ENCODE results near the gene PSD4.

The PSD4 gene
- long read RNA-seq, full-length matches to known transcripts: 21 of 54 reads
- long read RNA-seq, partial matches to known transcripts: 12 of 54 reads
- long read RNA-seq, other reads (novel, unspliced or antisense): 21 of 54 reads

DNA sequence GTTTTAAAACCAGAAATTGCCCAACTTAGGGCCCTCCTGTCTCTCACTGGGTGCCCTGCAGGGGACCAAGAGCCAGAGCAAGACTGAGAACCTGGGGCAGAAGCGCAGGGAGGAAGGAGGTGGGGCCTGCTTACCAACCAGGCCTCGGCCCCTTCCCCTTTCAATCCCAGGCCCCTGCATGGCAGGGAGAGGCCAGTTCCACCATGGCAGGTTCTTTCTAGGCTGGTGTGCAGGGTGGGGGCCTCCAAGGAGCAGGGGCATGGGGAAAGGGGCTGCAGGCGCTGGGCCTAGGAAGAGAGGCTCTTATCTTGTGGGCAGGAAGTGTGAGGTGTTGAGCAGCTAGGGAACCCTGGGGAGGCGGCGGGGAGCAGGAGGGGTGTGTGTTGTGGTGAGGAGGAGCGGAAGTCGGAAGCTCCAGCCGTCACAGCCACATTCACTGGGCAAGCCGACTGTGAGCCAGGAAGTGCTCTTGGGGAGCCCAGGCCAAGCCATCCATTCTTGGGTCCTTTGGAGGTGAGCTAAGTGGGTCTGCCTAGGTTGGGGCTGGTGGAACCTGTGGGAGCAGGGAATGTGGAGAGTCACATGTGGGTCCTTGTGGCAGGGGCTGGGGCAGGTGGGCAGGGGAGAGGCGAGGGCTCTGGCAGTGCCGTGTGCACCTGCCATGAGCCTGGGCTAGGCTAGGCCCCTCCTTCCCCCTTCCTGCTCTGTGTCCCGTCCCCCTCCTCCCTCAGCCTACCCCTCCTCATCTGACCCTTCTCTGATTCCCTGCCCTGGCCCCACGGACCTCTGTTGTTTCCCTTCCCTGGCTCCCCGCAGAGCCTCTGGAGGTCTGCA is at the start of gene PSD4:
Gene PSD4 (plus strand): TSS at position 430 of the 834 bp plus-strand sequence. CDS start 8,486 bp downstream, outside the sequence.
- peak; percentile 83 to 97 for DNase-seq (ENCODE audit: low read depth in 1 of 2, low spot score in 1 of 2)
- peak within 1 kb of the TSS; percentile 88 for H3K27ac ChIP-seq (replicated peaks)
- no peaks in the 10 kb centered on the region for H3K27me3 ChIP-seq (ENCODE audit: insufficient read depth, poor library complexity, severe bottlenecking)
- TF ChIP-seq, protein P1, sequence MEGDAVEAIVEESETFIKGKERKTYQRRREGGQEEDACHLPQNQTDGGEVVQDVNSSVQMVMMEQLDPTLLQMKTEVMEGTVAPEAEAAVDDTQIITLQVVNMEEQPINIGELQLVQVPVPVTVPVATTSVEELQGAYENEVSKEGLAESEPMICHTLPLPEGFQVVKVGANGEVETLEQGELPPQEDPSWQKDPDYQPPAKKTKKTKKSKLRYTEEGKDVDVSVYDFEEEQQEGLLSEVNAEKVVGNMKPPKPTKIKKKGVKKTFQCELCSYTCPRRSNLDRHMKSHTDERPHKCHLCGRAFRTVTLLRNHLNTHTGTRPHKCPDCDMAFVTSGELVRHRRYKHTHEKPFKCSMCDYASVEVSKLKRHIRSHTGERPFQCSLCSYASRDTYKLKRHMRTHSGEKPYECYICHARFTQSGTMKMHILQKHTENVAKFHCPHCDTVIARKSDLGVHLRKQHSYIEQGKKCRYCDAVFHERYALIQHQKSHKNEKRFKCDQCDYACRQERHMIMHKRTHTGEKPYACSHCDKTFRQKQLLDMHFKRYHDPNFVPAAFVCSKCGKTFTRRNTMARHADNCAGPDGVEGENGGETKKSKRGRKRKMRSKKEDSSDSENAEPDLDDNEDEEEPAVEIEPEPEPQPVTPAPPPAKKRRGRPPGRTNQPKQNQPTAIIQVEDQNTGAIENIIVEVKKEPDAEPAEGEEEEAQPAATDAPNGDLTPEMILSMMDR (IDR thresholded peaks at IDR 0.05; ENCODE audit: insufficient read depth, low read length): no peak
- TF ChIP-seq POLR2AphosphoS5 (IDR thresholded peaks at IDR 0.05; ENCODE audit: low read depth): peak; percentile 91
- peak; percentile 58 for TF ChIP-seq GABPA (IDR thresholded peaks at IDR 0.05; ENCODE audit: low read depth)
- TF ChIP-seq SPI1 (IDR thresholded peaks at IDR 0.05; ENCODE audit: borderline replicate concordance, low read depth): peak; percentile 77
- TF ChIP-seq, protein P2, sequence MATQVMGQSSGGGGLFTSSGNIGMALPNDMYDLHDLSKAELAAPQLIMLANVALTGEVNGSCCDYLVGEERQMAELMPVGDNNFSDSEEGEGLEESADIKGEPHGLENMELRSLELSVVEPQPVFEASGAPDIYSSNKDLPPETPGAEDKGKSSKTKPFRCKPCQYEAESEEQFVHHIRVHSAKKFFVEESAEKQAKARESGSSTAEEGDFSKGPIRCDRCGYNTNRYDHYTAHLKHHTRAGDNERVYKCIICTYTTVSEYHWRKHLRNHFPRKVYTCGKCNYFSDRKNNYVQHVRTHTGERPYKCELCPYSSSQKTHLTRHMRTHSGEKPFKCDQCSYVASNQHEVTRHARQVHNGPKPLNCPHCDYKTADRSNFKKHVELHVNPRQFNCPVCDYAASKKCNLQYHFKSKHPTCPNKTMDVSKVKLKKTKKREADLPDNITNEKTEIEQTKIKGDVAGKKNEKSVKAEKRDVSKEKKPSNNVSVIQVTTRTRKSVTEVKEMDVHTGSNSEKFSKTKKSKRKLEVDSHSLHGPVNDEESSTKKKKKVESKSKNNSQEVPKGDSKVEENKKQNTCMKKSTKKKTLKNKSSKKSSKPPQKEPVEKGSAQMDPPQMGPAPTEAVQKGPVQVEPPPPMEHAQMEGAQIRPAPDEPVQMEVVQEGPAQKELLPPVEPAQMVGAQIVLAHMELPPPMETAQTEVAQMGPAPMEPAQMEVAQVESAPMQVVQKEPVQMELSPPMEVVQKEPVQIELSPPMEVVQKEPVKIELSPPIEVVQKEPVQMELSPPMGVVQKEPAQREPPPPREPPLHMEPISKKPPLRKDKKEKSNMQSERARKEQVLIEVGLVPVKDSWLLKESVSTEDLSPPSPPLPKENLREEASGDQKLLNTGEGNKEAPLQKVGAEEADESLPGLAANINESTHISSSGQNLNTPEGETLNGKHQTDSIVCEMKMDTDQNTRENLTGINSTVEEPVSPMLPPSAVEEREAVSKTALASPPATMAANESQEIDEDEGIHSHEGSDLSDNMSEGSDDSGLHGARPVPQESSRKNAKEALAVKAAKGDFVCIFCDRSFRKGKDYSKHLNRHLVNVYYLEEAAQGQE (IDR thresholded peaks at IDR 0.05; ENCODE audit: insufficient replicate concordance, low read depth): peak; percentile 11
- peak within 1 kb of the TSS; percentile 85 for H3K4me3 ChIP-seq (replicated peaks; ENCODE audit: insufficient read depth, low read length)

DNA sequence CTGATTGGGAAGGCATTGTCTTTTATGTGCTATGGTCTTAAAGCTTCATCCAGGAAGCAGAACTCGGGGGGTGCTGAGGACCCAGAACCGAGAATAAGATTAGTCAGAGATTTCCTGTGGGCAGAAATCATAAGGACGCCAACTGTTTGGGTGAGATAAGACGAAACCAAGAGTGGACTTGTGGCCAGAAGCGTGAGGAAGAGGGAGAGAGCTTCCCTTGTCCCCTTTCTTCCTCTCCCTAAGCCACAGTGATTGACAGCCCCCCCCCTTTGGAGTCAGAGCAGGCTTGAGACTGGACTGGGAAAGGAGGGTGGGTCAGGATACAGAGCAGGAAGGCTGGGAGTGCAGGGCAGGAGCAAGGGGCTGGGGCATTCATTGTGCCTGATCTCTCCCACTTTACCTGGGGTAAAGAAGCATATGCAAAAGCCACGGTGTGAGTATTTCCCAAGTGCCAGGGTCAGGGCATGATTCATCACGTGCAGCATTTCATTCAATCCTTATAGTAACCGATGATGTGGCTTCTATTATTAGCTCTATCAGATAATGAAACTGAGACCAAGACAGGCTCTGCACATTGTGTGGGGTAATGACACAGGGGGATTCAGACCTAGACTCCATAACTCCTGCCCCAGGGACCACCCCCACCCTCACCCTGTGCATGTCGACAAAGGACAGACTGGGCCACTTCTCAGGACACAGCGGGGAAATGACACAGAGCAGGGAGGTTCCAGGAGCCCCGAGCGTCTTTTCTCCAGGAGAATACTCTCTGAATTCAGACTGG is 49.4 kb upstream of the PSD4 start:
- H3K4me3 ChIP-seq (replicated peaks; ENCODE audit: insufficient read depth, low read length): no peak overlapping the region
- no peaks in the 10 kb centered on the region for H3K27me3 ChIP-seq (ENCODE audit: insufficient read depth, poor library complexity, severe bottlenecking)
- peak in 1 of 2 experiments; percentile 58 for DNase-seq (ENCODE audit: low read depth in 1 of 2, low spot score in 1 of 2)
- H3K27ac ChIP-seq (replicated peaks): no peak overlapping the region
- TF ChIP-seq, protein P2 (IDR thresholded peaks at IDR 0.05; ENCODE audit: insufficient replicate concordance, low read depth): no peak
- TF ChIP-seq GABPA (IDR thresholded peaks at IDR 0.05; ENCODE audit: low read depth) (no peak), SPI1 (IDR thresholded peaks at IDR 0.05; ENCODE audit: borderline replicate concordance, low read depth) (no peak), POLR2AphosphoS5 (IDR thresholded peaks at IDR 0.05; ENCODE audit: low read depth) (no peak)
- TF ChIP-seq, protein P1 (IDR thresholded peaks at IDR 0.05; ENCODE audit: insufficient read depth, low read length): no peak

DNA sequence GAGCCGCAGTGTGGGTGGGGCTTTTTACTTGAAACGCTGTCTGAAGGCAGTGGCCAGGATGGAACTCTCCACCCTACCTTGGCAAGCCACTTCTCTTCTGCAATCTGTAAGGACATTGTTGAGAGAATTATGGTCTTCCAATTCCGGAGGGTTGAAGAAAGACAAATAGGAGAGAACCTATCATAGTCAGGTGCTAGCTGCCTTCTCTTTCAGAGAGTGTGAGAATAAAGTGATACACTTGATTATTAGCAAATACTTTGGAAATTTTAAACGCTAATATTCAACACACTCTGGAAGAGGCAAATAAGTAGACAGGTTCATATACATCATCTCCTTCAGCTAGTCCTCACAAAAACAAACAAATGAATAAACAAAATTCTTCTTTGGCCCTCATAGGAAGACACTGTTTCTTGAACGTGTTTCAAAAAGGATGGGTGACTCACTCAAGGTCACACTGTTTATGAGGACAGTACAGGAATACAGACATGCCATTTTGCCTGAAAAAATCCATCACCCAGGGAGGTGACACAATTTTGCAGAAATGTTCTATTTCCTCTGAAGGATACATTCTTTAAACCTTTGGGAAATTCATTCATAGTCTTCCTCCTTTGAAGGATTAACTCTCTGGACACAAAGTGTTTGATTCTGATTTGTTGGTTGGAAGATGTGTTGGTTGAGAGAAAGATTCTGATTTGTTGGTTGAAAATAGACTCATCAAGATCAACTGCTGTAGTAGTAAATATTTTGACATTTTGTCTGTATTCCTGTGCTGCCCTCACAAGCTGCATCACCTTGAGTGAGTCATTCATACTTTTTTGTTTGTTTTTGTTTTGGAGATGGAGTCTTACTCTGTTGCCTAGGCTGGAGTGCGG is 48.6 kb upstream of the PSD4 start:
- TF ChIP-seq GABPA (IDR thresholded peaks at IDR 0.05; ENCODE audit: low read depth) (no peak), SPI1 (IDR thresholded peaks at IDR 0.05; ENCODE audit: borderline replicate concordance, low read depth) (no peak)
- TF ChIP-seq, protein P1 (IDR thresholded peaks at IDR 0.05; ENCODE audit: insufficient read depth, low read length): no peak
- TF ChIP-seq, protein P2 (IDR thresholded peaks at IDR 0.05; ENCODE audit: insufficient replicate concordance, low read depth): no peak
- Histone ChIP-seq H3K27me3 (ENCODE audit: insufficient read depth, poor library complexity, severe bottlenecking) (no peaks in the 10 kb centered on the region), H3K27ac (replicated peaks) (no peak overlapping the region), H3K4me3 (replicated peaks; ENCODE audit: insufficient read depth, low read length) (no peak overlapping the region)
- DNase-seq (ENCODE audit: low read depth in 1 of 2, low spot score in 1 of 2): no peak
